Measurements from ENCODE around the gene RGPD3. TPM values are rescaled to one million over a fixed set of nuclear protein-coding genes. Genes with fewer than 3 reads are reported as not detected.
"Not testable (repeated sequence)": the region's sequence is repeated elsewhere in the genome, so short reads cannot be mapped to it uniquely, and the experiment has no call there.

Gene RGPD3
- total and polyA plus RNA-seq, 12 donors: 0.05 to 0.20 (median 0.08) TPM; not detected in 3

DNA sequence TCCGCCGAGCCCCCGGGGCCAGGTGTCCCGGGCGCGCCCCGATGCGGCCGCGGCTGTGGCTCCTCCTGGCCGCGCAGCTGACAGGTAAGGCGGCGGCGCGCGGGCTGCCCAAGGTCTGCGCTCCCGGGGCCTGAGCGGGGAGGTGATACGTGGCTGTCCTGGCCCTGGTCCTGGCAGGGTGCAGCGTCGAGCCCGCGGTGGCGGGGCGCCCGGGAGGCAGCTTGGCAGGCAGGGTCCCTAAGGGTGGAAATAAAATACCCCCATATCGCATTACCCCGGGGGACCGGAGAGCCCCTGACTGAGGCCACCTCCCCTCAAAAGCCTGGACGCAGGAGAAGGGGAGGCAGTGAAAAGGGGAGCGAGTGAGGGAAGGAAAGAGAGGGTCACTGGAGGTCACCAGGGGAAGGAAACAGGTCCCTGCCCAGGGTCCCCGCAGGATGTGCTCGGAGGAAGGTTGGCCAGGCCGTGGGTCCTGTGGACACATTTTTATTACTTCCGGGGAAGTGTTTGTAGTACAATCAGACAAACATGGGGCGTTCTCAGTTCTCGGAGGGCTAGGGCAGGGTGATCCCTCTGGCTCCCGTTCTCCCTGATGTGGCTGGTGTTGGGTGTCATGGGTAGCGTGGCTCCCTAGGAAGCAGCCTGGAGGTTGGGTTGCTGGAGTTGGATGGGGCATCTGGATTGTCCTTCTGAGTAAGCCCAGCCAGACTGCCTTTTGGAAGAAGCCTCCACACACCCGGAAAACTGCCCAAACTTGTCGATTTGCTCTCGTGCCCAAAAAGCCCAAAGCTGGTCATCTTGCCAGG, 19.4 kb upstream of the RGPD3 start:
- H3K27me3 ChIP-seq: peaks cover 0 to 22% (median 12%) of the 10 kb centered on the region in 7 donors
- H3K36me3 ChIP-seq; H3K4me3 ChIP-seq; DNase-seq; H3K27ac ChIP-seq; H3K4me1 ChIP-seq; H3K9me3 ChIP-seq; intact Hi-C loops (cut with DNase I): not testable (repeated sequence)
- ATAC-seq: peak in 1 of 8 donors; percentile 8
- 22 to 28% methylated on average over 42 to 44 of the region's 44 CpGs for WGBS, 2 donors

DNA sequence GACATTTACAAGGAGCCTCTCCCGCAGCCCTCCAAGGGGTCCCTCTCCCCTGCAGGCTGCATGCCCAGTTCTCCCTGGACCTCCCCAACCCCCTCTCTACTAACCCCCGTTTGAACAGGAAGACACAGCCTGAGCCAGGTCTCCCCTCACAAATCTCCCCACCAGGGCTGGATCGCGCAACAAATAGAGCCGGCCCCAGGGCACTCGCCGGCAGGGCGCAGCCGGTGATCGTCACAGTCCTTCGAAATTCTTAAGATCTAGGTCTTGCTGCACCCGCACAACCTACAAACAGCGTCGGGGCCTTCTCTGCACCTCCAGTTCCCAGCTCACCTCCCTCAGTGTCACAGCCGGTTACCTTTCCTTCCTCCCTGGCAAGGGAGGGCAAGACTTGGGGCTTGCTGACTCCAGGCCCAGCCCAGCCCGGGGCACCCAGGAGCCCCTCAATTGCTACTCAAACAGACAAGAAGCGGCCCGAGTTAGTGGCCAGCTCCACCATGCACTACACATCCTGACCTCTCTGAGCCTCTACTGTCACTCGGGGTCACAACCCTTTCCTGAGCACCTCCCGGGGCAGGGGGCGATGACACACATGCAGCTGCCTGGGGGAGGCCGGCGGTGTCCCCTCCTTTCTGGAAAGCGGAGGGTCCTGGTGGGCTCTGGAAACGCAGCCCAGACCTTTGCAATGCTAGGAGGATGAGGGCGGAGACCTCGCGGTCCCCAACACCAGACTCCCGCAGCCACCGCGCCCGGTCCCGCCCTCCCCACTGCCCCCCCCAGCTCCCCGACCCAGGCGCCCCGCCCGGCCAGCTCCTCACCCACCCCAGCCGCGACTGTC, 18.6 kb upstream of the RGPD3 start, which contains the start of gene CD8B2:
Gene CD8B2 (plus strand): TSS at position 814 of the 835 bp plus-strand sequence. CDS start 63 bp downstream, outside the sequence.
- intact Hi-C loops (cut with DNase I); H3K27ac ChIP-seq; H3K4me3 ChIP-seq; H3K36me3 ChIP-seq; DNase-seq; H3K4me1 ChIP-seq; H3K9me3 ChIP-seq: not testable (repeated sequence)
- peak in 1 of 8 donors; percentile 53 for ATAC-seq
- H3K27me3 ChIP-seq: peaks cover 0 to 22% (median 12%) of the 10 kb centered on the region in 7 donors
- WGBS, 2 donors: 8 to 13% methylated on average over 18 to 30 of the region's 39 CpGs

DNA sequence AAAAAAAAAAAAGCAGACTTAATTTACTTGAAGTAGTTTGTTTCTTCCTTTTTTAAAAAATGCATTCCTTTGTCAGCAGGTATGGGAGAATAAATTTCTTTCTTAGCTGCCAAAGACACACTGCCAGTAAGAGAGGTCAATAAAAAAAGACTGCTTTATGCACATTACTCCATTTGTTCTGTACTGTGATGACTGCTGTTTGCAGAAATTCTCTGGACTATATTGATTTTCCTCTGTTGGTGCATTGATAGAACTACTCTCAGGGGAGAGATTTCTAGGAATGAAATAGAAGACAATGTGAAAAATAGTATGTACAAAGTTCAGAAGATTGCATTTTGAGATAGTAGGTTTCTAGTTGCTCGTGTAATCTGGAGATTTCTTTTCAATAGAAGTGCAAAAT, 11.3 kb upstream of the RGPD3 start:
- H3K4me3 ChIP-seq, H3K27me3 ChIP-seq, DNase-seq, H3K4me1 ChIP-seq, H3K9me3 ChIP-seq, H3K27ac ChIP-seq, ATAC-seq, H3K36me3 ChIP-seq: not testable (repeated sequence)
- intact Hi-C loops (cut with DNase I): loop anchor here in 1 of 10 donors (10.0 kb wide), 1 partner anchor 375 kb away; no protein-coding TSS in a partner anchor
- WGBS, 2 donors: no CpG with 5 or more reads among the region's 1 CpG

GRCh38 chr2:106477647-106478046, 9.4 kb upstream of the RGPD3 start:
- H3K27me3 ChIP-seq, H3K27ac ChIP-seq, H3K4me3 ChIP-seq, ATAC-seq, H3K4me1 ChIP-seq, H3K36me3 ChIP-seq, H3K9me3 ChIP-seq, DNase-seq: not testable (repeated sequence)
- intact Hi-C loops (cut with DNase I): loop anchor here in 1 of 10 donors (10.0 kb wide), 1 partner anchor 373 kb away; no protein-coding TSS in a partner anchor
- WGBS, 2 donors: 71 to 81% methylated on average over 1 of the region's 4 CpGs

GRCh38 chr2:106470658-106471057, 2.4 kb upstream of the RGPD3 start:
- not testable (repeated sequence) for H3K4me1 ChIP-seq, H3K36me3 ChIP-seq, H3K27me3 ChIP-seq, H3K27ac ChIP-seq, H3K9me3 ChIP-seq, H3K4me3 ChIP-seq
- intact Hi-C loops (cut with DNase I): loop anchor here in 1 of 10 donors (10.0 kb wide), 1 partner anchor 366 kb away; no protein-coding TSS in a partner anchor
- 0% methylated on average over 3 to 4 of the region's 4 CpGs for WGBS, 2 donors
- peak in 8 of 9 donors; percentile 14 to 55 (median 48) for TF ChIP-seq CTCF (IDR thresholded peaks at IDR 0.05)
- DNase-seq (peak; percentile 35 to 45), ATAC-seq (peak in 4 of 8 donors; percentile 63 to 69 (median 66))

- H3K27ac ChIP-seq, H3K36me3 ChIP-seq, H3K4me3 ChIP-seq, H3K9me3 ChIP-seq, H3K4me1 ChIP-seq, H3K27me3 ChIP-seq, DNase-seq, ATAC-seq: not testable (repeated sequence)
- WGBS, 2 donors: 95 to 98% methylated on average over 36 to 47 of the region's 49 CpGs
- intact Hi-C loops (cut with DNase I): loop anchor here in 1 of 10 donors (10.0 kb wide), 1 partner anchor 363 kb away; no protein-coding TSS in a partner anchor
These were observed 697 bp downstream of the RGPD3 start for GRCh38 chr2:106467516-106467915.
